OCI-LY7 (cell line): ENCODE data around the gene CNTLN. TPM values are rescaled to one million over a fixed set of nuclear protein-coding genes. Genes with fewer than 3 reads are reported as not detected.

Experiments used
- BruUV-seq: library from RNA; stranded (reverse); fragments of 400-500 nt; replicated peaks from 2 replicates; lab custom pipeline; 2021; lab: Mats Ljungman, UMichigan
- CTCF ChIA-PET: fragments of 300-600 bp; sonication (Branson Sonifier 250); formaldehyde crosslinking; loops from one replicate; lab custom pipeline; 2022; ENCODE audit warnings: antibody characterized with exemption; ENCODE audit not compliant: unreplicated experiment; lab: Charles Lee
- POLR2A ChIA-PET: fragments of 300-600 bp; sonication (Branson Sonifier 250); formaldehyde crosslinking; loops from one replicate; lab custom pipeline; 2022; ENCODE audit warnings: antibody characterized with exemption; lab: Charles Lee
- DNase-seq: peaks from one replicate; pipeline ENCODE4 v3.0.0-alpha.2; 2015; ENCODE audit warnings: low spot score
- H2AFZ ChIP-seq: fragments of 200-600 bp; sonication (generic), shearing (Covaris generic); 2 replicates; pipeline ENCODE4 v1.6.1; 2014; ENCODE audit warnings: mild to moderate bottlenecking, antibody characterized with exemption, low read length, moderate library complexity
- H3K27ac ChIP-seq: fragments of 200-600 bp; sonication (generic); 2 replicates; pipeline ENCODE4 v1.5.1; 2014; ENCODE audit warnings: mixed run types, low read depth, mild to moderate bottlenecking, moderate library complexity, low read length, inconsistent platforms; ENCODE audit not compliant: poor library complexity, severe bottlenecking
- H3K36me3 ChIP-seq: fragments of 200-600 bp; sonication (generic); 2 replicates; pipeline ENCODE4 v1.6.1; 2014; ENCODE audit warnings: mild to moderate bottlenecking, antibody characterized with exemption, low read length, moderate library complexity, mixed read lengths; ENCODE audit not compliant: insufficient read depth
- H3K4me1 ChIP-seq: fragments of 200-600 bp; sonication (generic); 2 replicates; pipeline ENCODE4 v1.5.1; 2014; ENCODE audit warnings: mild to moderate bottlenecking, low read length; ENCODE audit not compliant: insufficient read depth, poor library complexity, severe bottlenecking
- H3K4me2 ChIP-seq: fragments of 200-600 bp; sonication (generic); 2 replicates; pipeline ENCODE4 v1.6.1; 2014; ENCODE audit warnings: mild to moderate bottlenecking, low read length
- H3K4me3 ChIP-seq: fragments of 200-600 bp; sonication (generic); 2 replicates; pipeline ENCODE4 v1.5.1; 2014; ENCODE audit warnings: mild to moderate bottlenecking, low read depth, low read length; ENCODE audit not compliant: poor library complexity, severe bottlenecking
- H3K79me2 ChIP-seq: fragments of 200-600 bp; sonication (generic); 2 replicates; pipeline ENCODE4 v1.6.1; 2016; ENCODE audit warnings: low read depth, mild to moderate bottlenecking, low read length, moderate library complexity, mixed read lengths; ENCODE audit not compliant: insufficient read depth
- H3K9me2 ChIP-seq: fragments of 200-600 bp; sonication (generic); 2 replicates; pipeline ENCODE4 v1.6.1; 2016; ENCODE audit warnings: mild to moderate bottlenecking, low read length, mixed read lengths; ENCODE audit not compliant: insufficient read depth
- H3K9me3 ChIP-seq: fragments of 200-600 bp; sonication (generic); 2 replicates; pipeline ENCODE4 v1.6.1; 2014; ENCODE audit warnings: mild to moderate bottlenecking, mixed run types, low read length, mixed read lengths
- H4K20me1 ChIP-seq: fragments of 200-600 bp; sonication (generic); 2 replicates; pipeline ENCODE4 v1.6.1; 2014; ENCODE audit warnings: mild to moderate bottlenecking, antibody characterized with exemption, low read length, moderate library complexity, mixed read lengths; ENCODE audit not compliant: insufficient read depth
- EZH2phosphoT487 ChIP-seq: fragments of 200-600 bp; sonication (generic); IDR thresholded peaks from 2 replicates; pipeline ENCODE4 v1.6.1; 2018; ENCODE audit warnings: low read depth, borderline replicate concordance, mild to moderate bottlenecking, mixed run types, antibody characterized with exemption, low read length, moderate library complexity, mixed read lengths
- intact Hi-C: fragments of 100-400 bp; cut with micrococcal nuclease; formaldehyde crosslinking; loops from one replicate; pipeline ENCODE4 v1.10.0; 2022; ENCODE audit not compliant: unreplicated experiment
- total RNA-seq, 2 experiments: library from RNA; depleted of rRNA in 1 of 2; stranded (reverse); fragments of >200 nt in 1 of 2; shearing (Covaris generic) in 1 of 2; gene quantifications; 2 replicates each; pipeline ENCODE4 v1.2.3, GENCODE V29; 2014 to 2022
- TF ChIP-seq, protein P1 (sequence below): fragments of 200-600 bp; sonication (generic); conservative IDR thresholded peaks from 2 replicates; pipeline ENCODE4 v1.5.1; 2014; ENCODE audit warnings: mild to moderate bottlenecking, antibody characterized with exemption, low read length, moderate library complexity, mixed read lengths

The CNTLN gene
- total RNA-seq, 2 experiments from 2014 or later, result not detected

DNA sequence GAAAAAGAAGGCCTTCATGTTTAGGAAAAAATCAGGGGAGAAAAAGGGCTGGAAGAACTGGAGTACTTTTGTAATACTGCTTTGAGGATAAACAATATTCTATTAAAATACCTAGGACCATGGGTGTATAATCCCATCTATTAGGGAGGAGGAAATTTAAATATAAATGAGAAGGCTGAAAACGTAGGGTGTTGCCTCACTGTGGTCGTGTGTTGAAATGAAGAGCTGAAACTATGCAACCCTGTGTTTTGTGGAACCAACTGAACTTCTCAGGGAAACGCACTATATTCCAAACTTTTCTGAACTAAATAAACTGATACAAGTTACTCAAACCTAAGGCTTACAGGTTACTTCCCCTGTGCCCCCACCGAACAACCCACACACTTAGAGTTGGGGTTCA, 4.5 kb upstream of the CNTLN start:
- no peak overlapping the region for H3K4me2 ChIP-seq

DNA sequence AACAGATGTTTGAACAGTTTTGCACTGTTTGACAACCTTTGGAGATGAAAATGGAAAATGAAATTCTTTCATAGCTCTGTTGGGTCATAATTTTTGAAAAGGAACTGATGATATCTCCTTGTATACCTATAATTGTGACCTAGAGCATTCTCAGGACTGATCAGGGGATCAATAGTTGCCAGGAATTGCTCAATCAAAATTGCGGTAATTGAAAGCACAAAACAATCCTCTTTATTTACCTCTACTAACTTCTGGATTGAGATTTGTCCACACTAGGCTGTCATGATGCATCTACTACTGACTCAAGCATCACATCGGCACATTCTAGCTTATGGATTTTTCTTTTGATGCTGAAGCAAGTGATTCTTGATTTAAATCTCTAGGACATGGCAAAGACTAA, 4.1 kb upstream of the CNTLN start:
- intact Hi-C loops, result no loop called here
- no peak overlapping the region for H3K27ac ChIP-seq
- no peaks in the 10 kb centered on the region for H3K9me3 ChIP-seq
- ChIA-PET CTCF (no interaction called here), POLR2A (interaction anchor here (0.8 kb wide), 1 partner anchor 16 kb away, joined by 3 read pairs; no protein-coding TSS in a partner anchor)
- H3K36me3 ChIP-seq, result no peaks in the 10 kb centered on the region
- no TSS peak for BruUV-seq
- no peak overlapping the region for H3K4me2 ChIP-seq
- H3K4me1 ChIP-seq, result no peaks in the 10 kb centered on the region
- DNase-seq, result no peak
- no peaks in the 10 kb centered on the region for H3K9me2 ChIP-seq
- TF ChIP-seq, protein P1, sequence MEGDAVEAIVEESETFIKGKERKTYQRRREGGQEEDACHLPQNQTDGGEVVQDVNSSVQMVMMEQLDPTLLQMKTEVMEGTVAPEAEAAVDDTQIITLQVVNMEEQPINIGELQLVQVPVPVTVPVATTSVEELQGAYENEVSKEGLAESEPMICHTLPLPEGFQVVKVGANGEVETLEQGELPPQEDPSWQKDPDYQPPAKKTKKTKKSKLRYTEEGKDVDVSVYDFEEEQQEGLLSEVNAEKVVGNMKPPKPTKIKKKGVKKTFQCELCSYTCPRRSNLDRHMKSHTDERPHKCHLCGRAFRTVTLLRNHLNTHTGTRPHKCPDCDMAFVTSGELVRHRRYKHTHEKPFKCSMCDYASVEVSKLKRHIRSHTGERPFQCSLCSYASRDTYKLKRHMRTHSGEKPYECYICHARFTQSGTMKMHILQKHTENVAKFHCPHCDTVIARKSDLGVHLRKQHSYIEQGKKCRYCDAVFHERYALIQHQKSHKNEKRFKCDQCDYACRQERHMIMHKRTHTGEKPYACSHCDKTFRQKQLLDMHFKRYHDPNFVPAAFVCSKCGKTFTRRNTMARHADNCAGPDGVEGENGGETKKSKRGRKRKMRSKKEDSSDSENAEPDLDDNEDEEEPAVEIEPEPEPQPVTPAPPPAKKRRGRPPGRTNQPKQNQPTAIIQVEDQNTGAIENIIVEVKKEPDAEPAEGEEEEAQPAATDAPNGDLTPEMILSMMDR, result no peak
- TF ChIP-seq EZH2phosphoT487, result no peak
- no peaks in the 10 kb centered on the region for H4K20me1 ChIP-seq
- H2AFZ ChIP-seq, result no peak overlapping the region
- no peak overlapping the region for H3K4me3 ChIP-seq
- no peaks in the 10 kb centered on the region for H3K79me2 ChIP-seq

More for the DNA sequence above, 4.5 kb upstream of the CNTLN start:
- Histone ChIP-seq H2AFZ (no peak overlapping the region), H3K4me3 (no peak overlapping the region), H3K9me3 (no peaks in the 10 kb centered on the region), H3K9me2 (no peaks in the 10 kb centered on the region), H3K4me1 (no peaks in the 10 kb centered on the region), H3K79me2 (no peaks in the 10 kb centered on the region), H3K27ac (no peak overlapping the region), H3K36me3 (no peaks in the 10 kb centered on the region), H4K20me1 (no peaks in the 10 kb centered on the region)
- TF ChIP-seq EZH2phosphoT487, result no peak
- TF ChIP-seq, protein P1, result no peak
- DNase-seq, result no peak
- no TSS peak for BruUV-seq
- CTCF ChIA-PET, result no interaction called here
- POLR2A ChIA-PET, result interaction anchor here (0.8 kb wide), 1 partner anchor 16 kb away, joined by 3 read pairs; no protein-coding TSS in a partner anchor
- intact Hi-C loops, result no loop called here

DNA sequence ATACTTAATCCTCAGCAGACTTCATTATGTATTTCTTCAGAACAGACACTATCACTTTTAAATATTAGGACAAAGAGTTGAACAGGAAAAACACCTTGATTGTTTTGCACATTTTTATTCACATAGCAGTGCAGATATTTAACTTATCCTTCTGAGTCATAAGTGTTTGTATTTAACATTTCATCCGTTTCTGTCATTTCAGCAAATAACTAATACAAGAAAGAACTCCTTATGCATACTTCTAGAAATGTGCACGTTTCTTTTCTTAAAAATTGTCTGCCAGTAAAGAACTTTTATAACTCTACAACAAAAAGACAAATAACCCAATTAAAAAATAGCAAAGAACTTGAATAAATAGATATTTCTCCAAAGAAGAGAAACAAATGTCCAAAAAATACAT, 3.3 kb upstream of the CNTLN start:
- H3K36me3 ChIP-seq, result no peaks in the 10 kb centered on the region
- no peaks in the 10 kb centered on the region for H3K9me3 ChIP-seq
- ChIA-PET POLR2A (no interaction called here), CTCF (no interaction called here)
- H4K20me1 ChIP-seq, result no peaks in the 10 kb centered on the region
- no TSS peak for BruUV-seq
- H3K4me1 ChIP-seq, result no peaks in the 10 kb centered on the region
- H3K79me2 ChIP-seq, result no peaks in the 10 kb centered on the region
- DNase-seq, result no peak
- H3K27ac ChIP-seq, result no peak overlapping the region
- no peak for TF ChIP-seq EZH2phosphoT487
- TF ChIP-seq, protein P1, result no peak
- H3K4me3 ChIP-seq, result no peak overlapping the region
- intact Hi-C loops, result no loop called here
- H2AFZ ChIP-seq, result no peak overlapping the region
- no peaks in the 10 kb centered on the region for H3K9me2 ChIP-seq
- no peak overlapping the region for H3K4me2 ChIP-seq
